Activated CD4-positive, alpha-beta memory T cell treated with anti-CD3 and anti-CD28 coated beads for 36 hours (primary cell): Measurements from ENCODE around the gene ST3GAL3. TPM values are rescaled to one million over a fixed set of nuclear protein-coding genes. Genes with fewer than 3 reads are reported as not detected.

Experiments
- CTCF ChIA-PET: fragments of 350-600 bp; sonication (Branson Sonifier 250); formaldehyde crosslinking; loops from one replicate; lab custom pipeline; 2021; ENCODE audit warnings: antibody characterized with exemption, inconsistent platforms; lab: Charles Lee
- POLR2A ChIA-PET: fragments of 350-600 bp; sonication (Branson Sonifier 250); formaldehyde crosslinking; loops from one replicate; lab custom pipeline; 2021; ENCODE audit warnings: antibody characterized with exemption; lab: Charles Lee
- DNase-seq: peaks from one replicate; pipeline ENCODE4 v3.0.0-alpha.2; 2020
- H3K27ac Mint-ChIP-seq: one replicate; pipeline ENCODE4 v1.8.0; 2021; ENCODE audit warnings: mixed read lengths
- H3K27me3 Mint-ChIP-seq: one replicate; pipeline ENCODE4 v1.8.0; 2021; ENCODE audit warnings: mixed read lengths
- H3K36me3 Mint-ChIP-seq: one replicate; pipeline ENCODE4 v1.8.0; 2021; ENCODE audit warnings: mixed read lengths
- H3K4me1 Mint-ChIP-seq: one replicate; pipeline ENCODE4 v1.8.0; 2021; ENCODE audit warnings: low read depth, mixed read lengths
- H3K4me3 Mint-ChIP-seq: one replicate; pipeline ENCODE4 v1.8.0; 2021; ENCODE audit warnings: mild to moderate bottlenecking, mixed read lengths
- H3K9me3 Mint-ChIP-seq: one replicate; pipeline ENCODE4 v1.8.0; 2021; ENCODE audit warnings: mixed read lengths
- intact Hi-C: fragments of 100-400 bp; cut with micrococcal nuclease; formaldehyde crosslinking; loops from one replicate; pipeline ENCODE4 v1.15.1; 2023
- total RNA-seq, 2 experiments: library from RNA; stranded (reverse); gene quantifications; one replicate each; pipeline ENCODE4 v1.2.3, GENCODE V29; 2021

Gene ST3GAL3
- total RNA-seq, 2 experiments from 2014 or later, result 14.7 to 16.0 TPM

GRCh38 chr1:43934101-43934985 is 227.0 kb downstream of the ST3GAL3 start:
- H3K36me3 Mint-ChIP-seq, result peaks cover 3% of the 10 kb centered on the region
- no peak overlapping the region for H3K27ac Mint-ChIP-seq
- DNase-seq, result peak; percentile 72
- peaks cover 28% of the 10 kb centered on the region for H3K27me3 Mint-ChIP-seq
- H3K9me3 Mint-ChIP-seq, result no peaks in the 10 kb centered on the region
- intact Hi-C loops, result loop anchor here (1.0 kb wide), 2 partner anchors 171 to 405 kb away; no protein-coding TSS in a partner anchor
- POLR2A ChIA-PET, result interaction anchor here (0.6 to 2.8 kb wide), 5 partner anchors 11 to 171 kb away, joined by 3 to 11 read pairs (median 5); partner anchors contain the start of genes DPH2 and IPO13
- CTCF ChIA-PET, result interaction anchor here (0.6 to 8.4 kb wide), 74 partner anchors 8 to 811 kb away, joined by 3 to 312 read pairs (median 4); partner anchors contain the start of genes ATP6V0B, DPH2, IPO13 and PTPRF
- H3K4me1 Mint-ChIP-seq, result peaks cover 17% of the 10 kb centered on the region
- H3K4me3 Mint-ChIP-seq, result no peak overlapping the region

- Mint-ChIP-seq H3K27me3 (peaks cover 28% of the 10 kb centered on the region), H3K9me3 (no peaks in the 10 kb centered on the region), H3K4me1 (peaks cover 13% of the 10 kb centered on the region), H3K36me3 (no peaks in the 10 kb centered on the region), H3K4me3 (no peak overlapping the region), H3K27ac (no peak overlapping the region)
- ChIA-PET POLR2A (interaction anchor here (0.6 to 2.8 kb wide), 4 partner anchors 11 to 170 kb away, joined by 3 to 11 read pairs (median 5); partner anchors contain the start of genes DPH2 and IPO13), CTCF (interaction anchor here (0.6 to 8.4 kb wide), 72 partner anchors 8 to 708 kb away, joined by 3 to 312 read pairs (median 4); partner anchors contain the start of genes ATP6V0B, DPH2, IPO13 and PTPRF)
- intact Hi-C loops, result loop anchor here (1.0 kb wide), 2 partner anchors 172 to 406 kb away; no protein-coding TSS in a partner anchor
- DNase-seq, result no peak
Measured at GRCh38 chr1:43934986-43935324, 227.6 kb downstream of the ST3GAL3 start.

GRCh38 chr1:43935711-43936427 is 228.5 kb downstream of the ST3GAL3 start:
- Mint-ChIP-seq H3K4me1 (peaks cover 13% of the 10 kb centered on the region), H3K9me3 (no peaks in the 10 kb centered on the region), H3K36me3 (no peaks in the 10 kb centered on the region), H3K27me3 (peaks cover 28% of the 10 kb centered on the region), H3K27ac (no peak overlapping the region), H3K4me3 (no peak overlapping the region)
- POLR2A ChIA-PET, result interaction anchor here (1.2 to 2.8 kb wide), 3 partner anchors 11 to 171 kb away, joined by 3 to 11 read pairs (median 7); partner anchors contain the start of genes DPH2 and IPO13
- DNase-seq, result no peak
- CTCF ChIA-PET, result interaction anchor here (0.7 to 8.4 kb wide), 36 partner anchors 9 to 709 kb away, joined by 3 to 312 read pairs (median 6); partner anchors contain the start of genes ATP6V0B, DPH2, IPO13 and PTPRF
- intact Hi-C loops, result no loop called here

DNA sequence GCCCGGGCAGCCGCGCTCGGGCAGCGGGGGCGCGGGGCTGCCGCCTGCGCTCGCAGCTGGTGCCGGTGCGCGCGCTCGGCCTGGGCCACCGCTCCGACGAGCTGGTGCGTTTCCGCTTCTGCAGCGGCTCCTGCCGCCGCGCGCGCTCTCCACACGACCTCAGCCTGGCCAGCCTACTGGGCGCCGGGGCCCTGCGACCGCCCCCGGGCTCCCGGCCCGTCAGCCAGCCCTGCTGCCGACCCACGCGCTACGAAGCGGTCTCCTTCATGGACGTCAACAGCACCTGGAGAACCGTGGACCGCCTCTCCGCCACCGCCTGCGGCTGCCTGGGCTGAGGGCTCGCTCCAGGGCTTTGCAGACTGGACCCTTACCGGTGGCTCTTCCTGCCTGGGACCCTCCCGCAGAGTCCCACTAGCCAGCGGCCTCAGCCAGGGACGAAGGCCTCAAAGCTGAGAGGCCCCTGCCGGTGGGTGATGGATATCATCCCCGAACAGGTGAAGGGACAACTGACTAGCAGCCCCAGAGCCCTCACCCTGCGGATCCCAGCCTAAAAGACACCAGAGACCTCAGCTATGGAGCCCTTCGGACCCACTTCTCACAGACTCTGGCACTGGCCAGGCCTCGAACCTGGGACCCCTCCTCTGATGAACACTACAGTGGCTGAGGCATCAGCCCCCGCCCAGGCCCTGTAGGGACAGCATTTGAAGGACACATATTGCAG is 229.3 kb downstream of the ST3GAL3 start:
- no peak overlapping the region for H3K4me3 Mint-ChIP-seq
- H3K36me3 Mint-ChIP-seq, result no peaks in the 10 kb centered on the region
- POLR2A ChIA-PET, result interaction anchor here (2.8 kb wide), 1 partner anchor 10 kb away, joined by 11 read pairs; the partner anchor contains the start of gene IPO13
- CTCF ChIA-PET, result interaction anchor here (0.9 to 8.4 kb wide), 5 partner anchors 9 to 247 kb away, joined by 3 to 312 read pairs (median 29); partner anchors contain the start of gene IPO13
- peak; percentile 25 for DNase-seq
- no peaks in the 10 kb centered on the region for H3K9me3 Mint-ChIP-seq
- intact Hi-C loops, result no loop called here
- H3K4me1 Mint-ChIP-seq, result peaks cover 13% of the 10 kb centered on the region
- peaks cover 28% of the 10 kb centered on the region for H3K27me3 Mint-ChIP-seq
- H3K27ac Mint-ChIP-seq, result no peak overlapping the region

- no peak overlapping the region for H3K4me3 Mint-ChIP-seq
Measured at GRCh38 chr1:43937179-43937865, 230.0 kb downstream of the ST3GAL3 start.

GRCh38 chr1:43938383-43938782 is 231.0 kb downstream of the ST3GAL3 start:
- Mint-ChIP-seq H3K27me3 (peaks cover 18% of the 10 kb centered on the region), H3K4me1 (peaks cover 8% of the 10 kb centered on the region), H3K27ac (no peak overlapping the region), H3K36me3 (no peaks in the 10 kb centered on the region), H3K4me3 (no peak overlapping the region), H3K9me3 (no peaks in the 10 kb centered on the region)
- ChIA-PET CTCF (interaction anchor here (1.1 to 8.4 kb wide), 2 partner anchors 110 to 172 kb away, joined by 4 to 312 read pairs; no protein-coding TSS in a partner anchor), POLR2A (no interaction called here)
- intact Hi-C loops, result no loop called here
- no peak for DNase-seq

More at GRCh38 chr1:43937179-43937865, 230.0 kb downstream of the ST3GAL3 start:
- no peak for DNase-seq
- ChIA-PET POLR2A (no interaction called here), CTCF (interaction anchor here (0.9 to 8.4 kb wide), 4 partner anchors 8 to 171 kb away, joined by 3 to 312 read pairs (median 16); no protein-coding TSS in a partner anchor)
- Mint-ChIP-seq H3K27ac (no peak overlapping the region), H3K27me3 (peaks cover 28% of the 10 kb centered on the region), H3K4me1 (peaks cover 13% of the 10 kb centered on the region), H3K9me3 (no peaks in the 10 kb centered on the region), H3K36me3 (no peaks in the 10 kb centered on the region)
- intact Hi-C loops, result no loop called here

GRCh38 chr1:43938892-43939587 is 231.7 kb downstream of the ST3GAL3 start:
- Mint-ChIP-seq H3K4me3 (no peak overlapping the region), H3K4me1 (peaks cover 4% of the 10 kb centered on the region), H3K36me3 (no peaks in the 10 kb centered on the region), H3K27me3 (peaks cover 15% of the 10 kb centered on the region), H3K27ac (no peak overlapping the region), H3K9me3 (no peaks in the 10 kb centered on the region)
- ChIA-PET POLR2A (interaction anchor here (0.7 kb wide), 1 partner anchor 232 kb away, joined by 3 read pairs; the partner anchor contains the start of gene ST3GAL3), CTCF (interaction anchor here (8.4 kb wide), 1 partner anchor 172 kb away, joined by 312 read pairs; no protein-coding TSS in a partner anchor)
- intact Hi-C loops, result no loop called here
- DNase-seq, result no peak

DNA sequence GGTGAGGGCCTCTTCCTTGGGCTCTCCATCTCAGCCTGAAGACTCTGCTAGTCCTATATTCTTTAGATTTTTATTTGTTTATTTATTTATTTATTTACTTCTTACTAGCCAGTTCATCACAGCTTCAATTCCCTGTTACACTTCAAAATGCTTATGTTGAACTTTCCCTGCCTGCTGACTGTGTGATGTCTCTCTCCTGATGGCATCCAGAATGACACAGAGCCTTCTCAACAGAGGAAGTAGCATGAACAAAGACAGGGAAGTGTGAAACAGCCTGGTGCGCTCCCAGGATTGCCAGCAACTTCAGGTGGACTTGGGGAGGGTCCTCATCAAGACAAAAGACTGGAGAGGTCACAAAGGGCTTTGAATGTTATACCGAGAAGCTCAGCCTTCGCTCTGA is 235.1 kb downstream of the ST3GAL3 start:
- H3K4me3 Mint-ChIP-seq, result no peak overlapping the region
- POLR2A ChIA-PET, result no interaction called here

DNA sequence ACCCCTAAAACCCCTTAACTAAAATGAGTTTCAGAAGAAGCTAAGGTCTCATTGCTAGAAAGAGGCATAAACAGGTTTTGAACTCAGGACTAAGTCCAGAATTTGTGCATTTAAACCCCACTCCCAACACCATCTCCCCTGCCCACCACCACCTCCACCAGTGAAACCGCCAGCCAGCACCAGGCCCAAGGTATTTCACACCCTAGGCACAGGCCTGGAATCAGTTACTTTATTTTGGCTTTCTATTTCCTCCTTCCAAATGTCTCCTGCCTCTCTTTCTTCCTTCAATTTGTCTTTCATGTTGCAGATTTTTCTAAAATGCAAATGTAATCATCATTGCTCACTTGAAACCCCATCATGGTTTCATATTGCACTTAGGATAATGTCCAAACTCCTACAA is 237.5 kb downstream of the ST3GAL3 start:
- H3K27me3 Mint-ChIP-seq, result no peaks in the 10 kb centered on the region
- DNase-seq, result no peak
- H3K4me1 Mint-ChIP-seq, result peaks cover 36% of the 10 kb centered on the region
- intact Hi-C loops, result loop anchor here (5.0 kb wide), 1 partner anchor 418 kb away; no protein-coding TSS in a partner anchor
- no peaks in the 10 kb centered on the region for H3K9me3 Mint-ChIP-seq
- H3K4me3 Mint-ChIP-seq, result peak overlapping the region; percentile 88
- POLR2A ChIA-PET, result no interaction called here
- peaks cover 3% of the 10 kb centered on the region for H3K36me3 Mint-ChIP-seq
- H3K27ac Mint-ChIP-seq, result peak overlapping the region; percentile 87
- CTCF ChIA-PET, result interaction anchor here (0.9 to 5.8 kb wide), 6 partner anchors 8 to 415 kb away, joined by 3 to 122 read pairs (median 6); partner anchors contain the start of genes ARTN and KDM4A

More for the DNA sequence above, 235.1 kb downstream of the ST3GAL3 start:
- Mint-ChIP-seq H3K9me3 (no peaks in the 10 kb centered on the region), H3K4me1 (peaks cover 19% of the 10 kb centered on the region), H3K27me3 (no peaks in the 10 kb centered on the region), H3K36me3 (peaks cover 3% of the 10 kb centered on the region), H3K27ac (no peak overlapping the region)
- no peak for DNase-seq
- intact Hi-C loops, result no loop called here
- CTCF ChIA-PET, result interaction anchor here (1.5 to 5.8 kb wide), 2 partner anchors 8 to 94 kb away, joined by 4 to 122 read pairs; partner anchors contain the start of gene ARTN
